SK-N-SH treated with all-trans-retinoic acid at 6 μM for 48 hours (cell line): ENCODE data around the gene PRKCB.

ENCODE experiments used
- ATAC-seq: fragments of 200-7000 bp; cut with Tn5 transposase; 3 replicates; pipeline ENCODE4 v1.9.1; 2020; ENCODE audit warnings: mild to moderate bottlenecking, moderate library complexity
- ARNTL ChIP-seq: fragments of 450-650 bp; formaldehyde crosslinking; IDR thresholded peaks from 2 replicates; pipeline ENCODE4 v1.5.0; 2020; ENCODE audit warnings: low read depth, mild to moderate bottlenecking, moderate library complexity, borderline replicate concordance
- CSDC2 ChIP-seq: fragments of 250-450 bp; sonication (Bioruptor Pico); IDR thresholded peaks from 2 replicates; pipeline ENCODE4 v1.5.0; 2020; ENCODE audit warnings: mild to moderate bottlenecking, moderate library complexity
- ESRRG ChIP-seq: fragments of 250-450 bp; sonication (Bioruptor Pico); IDR thresholded peaks from 2 replicates; pipeline ENCODE4 v1.6.1; 2021; ENCODE audit warnings: mild to moderate bottlenecking
- GLIS3 ChIP-seq: fragments of 250-450 bp; sonication (Bioruptor Pico); IDR thresholded peaks from 2 replicates; pipeline ENCODE4 v1.5.0; 2020; ENCODE audit warnings: mild to moderate bottlenecking, moderate library complexity
- ISL1 ChIP-seq: fragments of 250-450 bp; sonication (Bioruptor Pico); IDR thresholded peaks from 2 replicates; pipeline ENCODE4 v2.1.2; 2022; ENCODE audit warnings: mild to moderate bottlenecking, moderate library complexity
- OSR1 ChIP-seq: fragments of 250-450 bp; sonication (Bioruptor Pico); IDR thresholded peaks from 2 replicates; pipeline ENCODE4 v1.8.0; 2022; ENCODE audit warnings: moderate library complexity, mild to moderate bottlenecking, inconsistent platforms
- PPARA ChIP-seq: fragments of 250-450 bp; sonication (Bioruptor Pico); IDR thresholded peaks from 2 replicates; pipeline ENCODE4 v1.5.0; 2020; ENCODE audit warnings: mild to moderate bottlenecking, borderline replicate concordance
- RARB ChIP-seq: fragments of 250-450 bp; sonication (Bioruptor Pico); IDR thresholded peaks from 2 replicates; pipeline ENCODE4 v1.8.0; 2021; ENCODE audit warnings: mild to moderate bottlenecking, moderate library complexity
- SNAI2 ChIP-seq: fragments of 250-450 bp; sonication (Bioruptor Pico); IDR thresholded peaks from 2 replicates; pipeline ENCODE4 v1.5.0; 2020; ENCODE audit warnings: mild to moderate bottlenecking, moderate library complexity
- TCF4 ChIP-seq: fragments of 250-450 bp; sonication (Bioruptor Pico); IDR thresholded peaks from 2 replicates; pipeline ENCODE4 v1.8.0; 2021; ENCODE audit warnings: mild to moderate bottlenecking, moderate library complexity, borderline replicate concordance
- TOX ChIP-seq: fragments of 250-450 bp; sonication (Bioruptor Pico); IDR thresholded peaks from 2 replicates; pipeline ENCODE4 v1.8.0; 2021; ENCODE audit warnings: mild to moderate bottlenecking, moderate library complexity, borderline replicate concordance
- ZFP3 ChIP-seq: fragments of 250-450 bp; sonication (Bioruptor Pico); IDR thresholded peaks from 2 replicates; pipeline ENCODE4 v1.5.0; 2020; ENCODE audit warnings: mild to moderate bottlenecking, moderate library complexity
- ZFP30 ChIP-seq: fragments of 450-650 bp; formaldehyde crosslinking; IDR thresholded peaks from 2 replicates; pipeline ENCODE4 v1.5.0; 2022; ENCODE audit warnings: mild to moderate bottlenecking, moderate library complexity
- ZNF565 ChIP-seq: fragments of 450-650 bp; formaldehyde crosslinking; conservative IDR thresholded peaks from 2 replicates; pipeline ENCODE4 v1.5.0; 2020; ENCODE audit warnings: low read depth, mild to moderate bottlenecking, moderate library complexity
- ZNF70 ChIP-seq: fragments of 450-650 bp; formaldehyde crosslinking; IDR thresholded peaks from 2 replicates; pipeline ENCODE4 v1.5.0; 2020; ENCODE audit warnings: mild to moderate bottlenecking, moderate library complexity
- ZNF8 ChIP-seq: fragments of 450-650 bp; formaldehyde crosslinking; IDR thresholded peaks from 2 replicates; pipeline ENCODE4 v1.5.0; 2020; ENCODE audit warnings: mild to moderate bottlenecking, moderate library complexity
- TF ChIP-seq, protein P1 (sequence below): fragments of 250-450 bp; sonication (Bioruptor Pico); IDR thresholded peaks from 2 replicates; pipeline ENCODE4 v1.5.1; 2020; ENCODE audit warnings: low read depth, mild to moderate bottlenecking, moderate library complexity
- TF ChIP-seq, protein P2 (sequence below): fragments of 250-450 bp; sonication (Bioruptor Pico); IDR thresholded peaks from 2 replicates; pipeline ENCODE4 v1.5.0; 2020; ENCODE audit warnings: mild to moderate bottlenecking, moderate library complexity
- TF ChIP-seq, protein P3 (sequence below): fragments of 250-450 bp; sonication (Bioruptor Pico); IDR thresholded peaks from 2 replicates; pipeline ENCODE4 v1.5.1; 2021; ENCODE audit warnings: mild to moderate bottlenecking, moderate library complexity
- TF ChIP-seq, protein P4 (sequence below): fragments of 250-450 bp; sonication (Bioruptor Pico); IDR thresholded peaks from 2 replicates; pipeline ENCODE4 v1.8.0; 2020; ENCODE audit warnings: mild to moderate bottlenecking, moderate library complexity, borderline replicate concordance
- TF ChIP-seq, protein P5 (sequence below): fragments of 250-450 bp; sonication (Bioruptor Pico); IDR thresholded peaks from 2 replicates; pipeline ENCODE4 v1.8.0; 2021; ENCODE audit warnings: low read depth, mild to moderate bottlenecking, moderate library complexity, borderline replicate concordance

The PRKCB gene

DNA sequence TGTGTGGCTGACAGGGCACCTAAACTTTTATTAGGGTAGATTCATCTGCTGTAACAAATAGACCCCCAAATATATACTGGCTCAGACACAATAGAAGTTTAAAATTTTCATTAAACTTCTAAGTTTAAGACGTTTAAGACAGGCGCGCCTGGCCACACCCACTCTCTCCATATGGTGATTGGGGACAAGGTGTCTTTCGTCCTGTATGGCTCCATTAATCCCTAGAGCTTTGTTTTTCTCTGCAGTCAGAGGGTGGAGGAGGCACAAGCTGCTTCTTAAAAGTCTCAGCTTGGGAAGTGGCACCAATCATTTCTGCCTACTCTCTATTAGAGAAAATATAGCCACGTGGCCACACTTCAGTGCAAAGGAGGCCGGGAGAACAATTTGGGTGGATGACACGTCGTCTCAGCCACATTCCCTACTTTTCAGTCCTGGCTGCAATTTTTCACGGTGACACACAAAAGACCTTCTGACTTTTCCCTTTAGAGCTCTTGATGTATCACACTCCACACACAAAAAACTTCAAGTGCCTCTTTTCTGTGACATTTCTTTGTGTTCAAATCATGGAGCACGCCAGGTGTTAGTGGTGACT, 294.8 kb downstream of the PRKCB start:
- TF ChIP-seq, protein P1, sequence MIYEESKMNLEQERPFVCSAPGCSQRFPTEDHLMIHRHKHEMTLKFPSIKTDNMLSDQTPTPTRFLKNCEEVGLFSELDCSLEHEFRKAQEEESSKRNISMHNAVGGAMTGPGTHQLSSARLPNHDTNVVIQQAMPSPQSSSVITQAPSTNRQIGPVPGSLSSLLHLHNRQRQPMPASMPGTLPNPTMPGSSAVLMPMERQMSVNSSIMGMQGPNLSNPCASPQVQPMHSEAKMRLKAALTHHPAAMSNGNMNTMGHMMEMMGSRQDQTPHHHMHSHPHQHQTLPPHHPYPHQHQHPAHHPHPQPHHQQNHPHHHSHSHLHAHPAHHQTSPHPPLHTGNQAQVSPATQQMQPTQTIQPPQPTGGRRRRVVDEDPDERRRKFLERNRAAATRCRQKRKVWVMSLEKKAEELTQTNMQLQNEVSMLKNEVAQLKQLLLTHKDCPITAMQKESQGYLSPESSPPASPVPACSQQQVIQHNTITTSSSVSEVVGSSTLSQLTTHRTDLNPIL = no peak
- TF ChIP-seq, all 23 proteins: peak for 0
- ATAC-seq = no peak

DNA sequence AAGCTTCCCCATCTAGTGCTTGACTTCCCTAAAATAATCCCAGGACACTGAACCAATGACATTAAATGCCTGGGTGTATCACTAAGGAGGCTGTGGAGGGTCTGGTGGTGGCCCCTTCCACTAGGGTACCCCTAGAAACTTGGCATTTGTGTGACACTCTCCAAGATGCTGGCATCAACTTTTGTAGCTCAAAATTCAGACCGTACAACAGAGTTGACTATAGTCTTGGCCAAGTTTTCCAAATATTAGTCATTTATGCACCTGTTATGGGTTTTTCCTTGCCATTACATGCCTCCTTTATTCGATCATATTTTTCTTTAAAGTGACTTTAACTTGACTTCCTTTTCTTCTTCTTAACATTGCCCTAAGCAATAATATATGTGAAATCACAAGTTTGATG, 295.5 kb downstream of the PRKCB start:
- ATAC-seq = no peak
- TF ChIP-seq ESRRG (no peak), ZNF565 (CRISPR knock-in tag) (no peak), TOX (CRISPR knock-in tag) (no peak), ZNF70 (CRISPR knock-in tag) (no peak), GLIS3 (CRISPR knock-in tag) (no peak), ISL1 (no peak), TCF4 (CRISPR knock-in tag) (no peak), ARNTL (CRISPR knock-in tag) (no peak), ZFP3 (CRISPR knock-in tag) (no peak), SNAI2 (CRISPR knock-in tag) (no peak), PPARA (CRISPR knock-in tag) (no peak), ZNF8 (CRISPR knock-in tag) (no peak), OSR1 (CRISPR knock-in tag) (no peak), ZFP30 (CRISPR knock-in tag) (no peak), CSDC2 (no peak), RARB (CRISPR knock-in tag) (no peak)
- TF ChIP-seq, protein P2, sequence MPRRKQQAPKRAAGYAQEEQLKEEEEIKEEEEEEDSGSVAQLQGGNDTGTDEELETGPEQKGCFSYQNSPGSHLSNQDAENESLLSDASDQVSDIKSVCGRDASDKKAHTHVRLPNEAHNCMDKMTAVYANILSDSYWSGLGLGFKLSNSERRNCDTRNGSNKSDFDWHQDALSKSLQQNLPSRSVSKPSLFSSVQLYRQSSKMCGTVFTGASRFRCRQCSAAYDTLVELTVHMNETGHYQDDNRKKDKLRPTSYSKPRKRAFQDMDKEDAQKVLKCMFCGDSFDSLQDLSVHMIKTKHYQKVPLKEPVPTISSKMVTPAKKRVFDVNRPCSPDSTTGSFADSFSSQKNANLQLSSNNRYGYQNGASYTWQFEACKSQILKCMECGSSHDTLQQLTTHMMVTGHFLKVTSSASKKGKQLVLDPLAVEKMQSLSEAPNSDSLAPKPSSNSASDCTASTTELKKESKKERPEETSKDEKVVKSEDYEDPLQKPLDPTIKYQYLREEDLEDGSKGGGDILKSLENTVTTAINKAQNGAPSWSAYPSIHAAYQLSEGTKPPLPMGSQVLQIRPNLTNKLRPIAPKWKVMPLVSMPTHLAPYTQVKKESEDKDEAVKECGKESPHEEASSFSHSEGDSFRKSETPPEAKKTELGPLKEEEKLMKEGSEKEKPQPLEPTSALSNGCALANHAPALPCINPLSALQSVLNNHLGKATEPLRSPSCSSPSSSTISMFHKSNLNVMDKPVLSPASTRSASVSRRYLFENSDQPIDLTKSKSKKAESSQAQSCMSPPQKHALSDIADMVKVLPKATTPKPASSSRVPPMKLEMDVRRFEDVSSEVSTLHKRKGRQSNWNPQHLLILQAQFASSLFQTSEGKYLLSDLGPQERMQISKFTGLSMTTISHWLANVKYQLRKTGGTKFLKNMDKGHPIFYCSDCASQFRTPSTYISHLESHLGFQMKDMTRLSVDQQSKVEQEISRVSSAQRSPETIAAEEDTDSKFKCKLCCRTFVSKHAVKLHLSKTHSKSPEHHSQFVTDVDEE (CRISPR knock-in tag) = no peak
- TF ChIP-seq, protein P3, sequence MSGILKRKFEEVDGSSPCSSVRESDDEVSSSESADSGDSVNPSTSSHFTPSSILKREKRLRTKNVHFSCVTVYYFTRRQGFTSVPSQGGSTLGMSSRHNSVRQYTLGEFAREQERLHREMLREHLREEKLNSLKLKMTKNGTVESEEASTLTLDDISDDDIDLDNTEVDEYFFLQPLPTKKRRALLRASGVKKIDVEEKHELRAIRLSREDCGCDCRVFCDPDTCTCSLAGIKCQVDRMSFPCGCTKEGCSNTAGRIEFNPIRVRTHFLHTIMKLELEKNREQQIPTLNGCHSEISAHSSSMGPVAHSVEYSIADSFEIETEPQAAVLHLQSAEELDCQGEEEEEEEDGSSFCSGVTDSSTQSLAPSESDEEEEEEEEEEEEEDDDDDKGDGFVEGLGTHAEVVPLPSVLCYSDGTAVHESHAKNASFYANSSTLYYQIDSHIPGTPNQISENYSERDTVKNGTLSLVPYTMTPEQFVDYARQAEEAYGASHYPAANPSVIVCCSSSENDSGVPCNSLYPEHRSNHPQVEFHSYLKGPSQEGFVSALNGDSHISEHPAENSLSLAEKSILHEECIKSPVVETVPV (CRISPR knock-in tag) = no peak
- TF ChIP-seq, protein P1 = no peak
- TF ChIP-seq, all 23 proteins: peak for 0

DNA sequence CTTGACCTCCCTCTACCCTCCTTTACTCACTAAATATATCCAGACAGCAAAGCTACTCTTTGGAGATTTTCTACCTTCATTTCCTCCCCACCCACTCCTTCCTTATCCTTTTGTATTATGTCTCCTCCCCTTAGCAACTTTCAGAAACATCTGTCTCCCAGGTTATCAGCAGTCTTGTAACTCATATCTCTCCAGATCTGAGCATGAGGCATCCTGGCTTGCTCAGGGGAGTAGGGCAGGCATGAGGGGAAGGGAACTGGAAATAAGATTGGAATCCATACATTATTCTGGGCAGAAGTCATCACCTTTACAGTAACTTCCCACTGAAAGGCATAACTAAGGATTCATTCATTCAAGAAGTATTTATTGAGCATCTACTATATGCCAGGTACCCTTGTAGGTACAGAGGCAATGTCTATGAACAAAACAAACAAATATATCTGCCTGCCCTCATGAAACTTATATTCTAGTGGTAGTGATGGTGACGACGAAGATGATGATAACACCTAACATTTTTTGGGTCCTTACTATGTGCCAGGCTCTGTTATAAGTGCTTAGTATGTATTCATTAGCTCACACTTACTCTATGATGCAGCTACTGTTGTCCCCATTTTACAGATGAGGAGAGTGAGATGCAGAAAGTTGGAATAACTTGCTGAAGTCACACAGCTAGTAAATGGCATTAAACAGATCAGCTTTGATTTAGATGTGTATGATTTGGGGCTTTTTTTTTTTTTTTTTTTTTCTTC, 296.4 kb downstream of the PRKCB start:
- ATAC-seq = no peak

More for the DNA sequence above, 296.4 kb downstream of the PRKCB start:
- TF ChIP-seq PPARA (CRISPR knock-in tag) = no peak
- TF ChIP-seq, protein P2 (CRISPR knock-in tag) = no peak
- TF ChIP-seq, protein P4, sequence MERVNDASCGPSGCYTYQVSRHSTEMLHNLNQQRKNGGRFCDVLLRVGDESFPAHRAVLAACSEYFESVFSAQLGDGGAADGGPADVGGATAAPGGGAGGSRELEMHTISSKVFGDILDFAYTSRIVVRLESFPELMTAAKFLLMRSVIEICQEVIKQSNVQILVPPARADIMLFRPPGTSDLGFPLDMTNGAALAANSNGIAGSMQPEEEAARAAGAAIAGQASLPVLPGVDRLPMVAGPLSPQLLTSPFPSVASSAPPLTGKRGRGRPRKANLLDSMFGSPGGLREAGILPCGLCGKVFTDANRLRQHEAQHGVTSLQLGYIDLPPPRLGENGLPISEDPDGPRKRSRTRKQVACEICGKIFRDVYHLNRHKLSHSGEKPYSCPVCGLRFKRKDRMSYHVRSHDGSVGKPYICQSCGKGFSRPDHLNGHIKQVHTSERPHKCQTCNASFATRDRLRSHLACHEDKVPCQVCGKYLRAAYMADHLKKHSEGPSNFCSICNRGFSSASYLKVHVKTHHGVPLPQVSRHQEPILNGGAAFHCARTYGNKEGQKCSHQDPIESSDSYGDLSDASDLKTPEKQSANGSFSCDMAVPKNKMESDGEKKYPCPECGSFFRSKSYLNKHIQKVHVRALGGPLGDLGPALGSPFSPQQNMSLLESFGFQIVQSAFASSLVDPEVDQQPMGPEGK (CRISPR knock-in tag) = no peak
- TF ChIP-seq, protein P1 = no peak
- TF ChIP-seq TCF4 (CRISPR knock-in tag) = no peak
- TF ChIP-seq RARB (CRISPR knock-in tag) = no peak
- TF ChIP-seq ESRRG = no peak
- no peak for TF ChIP-seq ZNF70 (CRISPR knock-in tag)
- TF ChIP-seq, protein P5, sequence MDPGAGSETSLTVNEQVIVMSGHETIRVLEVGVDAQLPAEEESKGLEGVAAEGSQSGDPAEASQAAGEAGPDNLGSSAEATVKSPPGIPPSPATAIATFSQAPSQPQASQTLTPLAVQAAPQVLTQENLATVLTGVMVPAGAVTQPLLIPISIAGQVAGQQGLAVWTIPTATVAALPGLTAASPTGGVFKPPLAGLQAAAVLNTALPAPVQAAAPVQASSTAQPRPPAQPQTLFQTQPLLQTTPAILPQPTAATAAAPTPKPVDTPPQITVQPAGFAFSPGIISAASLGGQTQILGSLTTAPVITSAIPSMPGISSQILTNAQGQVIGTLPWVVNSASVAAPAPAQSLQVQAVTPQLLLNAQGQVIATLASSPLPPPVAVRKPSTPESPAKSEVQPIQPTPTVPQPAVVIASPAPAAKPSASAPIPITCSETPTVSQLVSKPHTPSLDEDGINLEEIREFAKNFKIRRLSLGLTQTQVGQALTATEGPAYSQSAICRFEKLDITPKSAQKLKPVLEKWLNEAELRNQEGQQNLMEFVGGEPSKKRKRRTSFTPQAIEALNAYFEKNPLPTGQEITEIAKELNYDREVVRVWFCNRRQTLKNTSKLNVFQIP (CRISPR knock-in tag) = no peak
